T-helper 2 cell (primary cell): ENCODE results near the gene ACACB.
"Not testable (repeated sequence)": the region's sequence is repeated elsewhere in the genome, so short reads cannot be mapped to it uniquely, and the experiment has no call there.

ENCODE experiments used
- DNase-seq, 5 experiments: peaks; one replicate each; pipeline versions ENCODE4 v3.0.0 to v3.0.0-alpha.2; 2012 to 2022

ACACB gene

DNA sequence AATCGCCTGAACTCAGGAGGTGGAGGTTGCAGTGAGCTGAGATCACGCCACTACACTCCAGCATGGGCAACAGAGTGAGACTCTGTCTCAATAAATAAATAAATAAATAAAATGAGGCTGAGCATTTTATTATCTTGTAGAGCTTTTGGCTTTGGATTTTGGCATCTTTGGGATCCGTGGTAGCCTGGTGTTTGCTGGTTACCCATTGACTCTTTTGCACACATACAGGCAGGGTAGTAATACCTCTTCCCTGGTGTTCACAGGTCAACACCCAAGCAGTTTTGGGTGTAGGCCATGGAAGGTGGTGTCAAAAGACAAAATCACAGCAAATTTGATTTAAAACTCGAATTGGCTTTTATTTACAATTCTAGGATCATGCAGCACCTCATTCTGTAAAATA, 27.8 kb downstream of the ACACB start:
- no peak for DNase-seq

DNA sequence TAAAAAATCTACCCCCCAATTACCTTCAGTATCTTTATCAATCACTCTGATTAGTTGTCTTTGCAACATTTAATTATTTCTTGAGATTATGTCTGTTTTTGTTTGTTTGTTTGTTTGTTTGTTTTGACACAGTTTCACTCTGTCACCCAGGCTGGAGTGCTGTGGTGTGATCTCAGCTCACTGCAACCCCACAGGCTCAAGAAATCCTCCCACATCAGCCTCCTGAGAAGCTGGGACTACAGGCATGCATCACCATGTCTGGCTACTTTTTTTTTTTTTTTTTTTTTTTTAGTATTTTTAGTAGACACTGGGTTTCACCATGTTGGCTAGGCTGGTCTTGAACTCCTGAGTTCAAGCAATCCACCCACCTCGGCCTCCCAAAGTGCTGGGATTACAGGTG, 30.7 kb downstream of the ACACB start:
- not testable (repeated sequence) for DNase-seq

DNA sequence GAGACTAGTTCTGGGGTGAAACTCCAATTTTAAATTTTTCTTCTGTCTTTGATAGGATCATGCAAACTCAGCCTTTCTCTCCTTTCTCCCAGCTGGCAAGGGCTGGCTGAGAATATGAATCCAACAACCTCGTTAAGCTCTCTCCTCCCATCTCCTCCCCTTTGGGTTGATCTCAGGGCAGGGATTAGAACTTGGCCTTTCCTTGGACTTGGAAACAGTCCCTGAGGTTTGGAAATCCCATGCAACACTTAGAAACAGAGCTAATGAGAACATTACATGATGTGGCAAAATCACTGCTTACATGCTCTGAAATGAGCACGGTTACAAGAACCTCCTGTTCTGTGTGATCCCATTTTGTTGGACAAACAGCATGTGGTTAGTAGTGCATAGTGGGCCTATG, 31.6 kb downstream of the ACACB start:
- no peak for DNase-seq

DNA sequence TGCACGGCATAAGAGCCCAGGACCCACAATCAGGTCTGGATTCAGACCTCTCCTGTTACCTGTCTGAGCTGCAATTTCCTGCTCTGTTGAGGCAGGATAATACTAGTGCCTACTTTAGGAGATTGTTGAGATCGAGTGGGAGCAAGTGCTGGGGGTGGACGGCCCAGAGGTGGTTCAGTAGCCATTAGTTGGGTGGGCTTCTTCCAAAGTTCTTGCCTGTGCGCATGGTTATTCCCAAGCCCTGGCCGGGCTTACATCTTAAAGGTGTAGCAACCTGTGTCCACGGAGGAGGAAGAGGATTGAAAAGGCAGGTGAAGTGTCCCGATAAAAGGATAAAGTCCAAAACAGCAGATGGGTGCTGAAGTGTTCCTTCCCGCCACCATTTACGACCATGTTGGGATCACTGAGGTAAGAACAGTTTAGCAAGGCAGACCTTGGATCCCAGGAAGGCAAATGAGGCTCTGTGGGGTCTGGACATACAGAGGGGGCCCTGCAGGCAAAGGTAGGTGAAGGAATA, 33.8 kb downstream of the ACACB start:
- DNase-seq: no peak

DNA sequence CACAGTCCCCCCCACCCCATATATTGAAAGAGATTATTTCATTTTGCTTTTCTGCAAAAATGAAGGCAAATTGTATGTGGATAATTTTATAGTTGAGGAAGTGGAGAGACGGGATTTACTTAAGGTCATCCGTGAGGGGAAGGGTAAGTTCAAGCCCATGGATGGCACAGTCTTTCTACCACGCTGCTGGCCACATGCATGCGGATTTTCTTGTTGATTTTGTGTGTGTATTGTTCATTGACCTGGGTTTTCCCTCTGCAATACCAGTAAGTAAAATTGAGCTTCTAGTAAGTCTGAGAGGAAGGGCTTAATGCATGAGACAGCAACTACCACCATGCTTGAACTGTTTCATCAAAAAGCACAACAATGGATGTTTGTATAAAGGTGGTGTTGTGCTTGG, 35.1 kb downstream of the ACACB start:
- no peak for DNase-seq

DNA sequence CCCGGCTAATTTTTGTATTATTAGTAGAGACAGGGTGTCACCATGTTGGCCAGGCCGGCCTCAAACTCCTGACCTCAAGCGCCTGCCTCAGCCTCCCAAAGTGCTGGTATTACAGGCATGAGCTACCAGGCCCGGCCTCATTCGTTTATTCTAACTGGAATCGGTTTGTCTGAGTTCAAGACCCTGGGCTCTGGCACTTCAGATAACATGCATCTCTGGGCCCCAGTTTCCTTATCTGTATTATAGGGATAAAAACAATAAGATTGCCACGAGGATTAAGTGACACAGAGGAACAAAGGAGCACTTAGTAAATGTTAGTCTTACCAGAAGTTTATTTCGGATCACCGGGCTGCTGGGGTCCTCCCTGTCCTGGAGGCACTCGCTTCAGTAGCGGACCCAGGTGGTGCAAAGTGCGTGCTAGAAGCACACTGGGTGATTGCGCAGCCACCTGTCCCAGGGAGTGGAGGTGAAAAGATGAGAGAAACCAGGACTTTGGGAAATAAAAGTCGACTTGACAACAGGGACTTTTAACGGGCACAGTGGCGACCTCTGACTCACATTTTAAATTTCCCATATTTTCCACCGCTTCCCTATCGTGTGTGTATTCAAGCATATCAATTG, 37.5 kb downstream of the ACACB start:
- no peak for DNase-seq

DNA sequence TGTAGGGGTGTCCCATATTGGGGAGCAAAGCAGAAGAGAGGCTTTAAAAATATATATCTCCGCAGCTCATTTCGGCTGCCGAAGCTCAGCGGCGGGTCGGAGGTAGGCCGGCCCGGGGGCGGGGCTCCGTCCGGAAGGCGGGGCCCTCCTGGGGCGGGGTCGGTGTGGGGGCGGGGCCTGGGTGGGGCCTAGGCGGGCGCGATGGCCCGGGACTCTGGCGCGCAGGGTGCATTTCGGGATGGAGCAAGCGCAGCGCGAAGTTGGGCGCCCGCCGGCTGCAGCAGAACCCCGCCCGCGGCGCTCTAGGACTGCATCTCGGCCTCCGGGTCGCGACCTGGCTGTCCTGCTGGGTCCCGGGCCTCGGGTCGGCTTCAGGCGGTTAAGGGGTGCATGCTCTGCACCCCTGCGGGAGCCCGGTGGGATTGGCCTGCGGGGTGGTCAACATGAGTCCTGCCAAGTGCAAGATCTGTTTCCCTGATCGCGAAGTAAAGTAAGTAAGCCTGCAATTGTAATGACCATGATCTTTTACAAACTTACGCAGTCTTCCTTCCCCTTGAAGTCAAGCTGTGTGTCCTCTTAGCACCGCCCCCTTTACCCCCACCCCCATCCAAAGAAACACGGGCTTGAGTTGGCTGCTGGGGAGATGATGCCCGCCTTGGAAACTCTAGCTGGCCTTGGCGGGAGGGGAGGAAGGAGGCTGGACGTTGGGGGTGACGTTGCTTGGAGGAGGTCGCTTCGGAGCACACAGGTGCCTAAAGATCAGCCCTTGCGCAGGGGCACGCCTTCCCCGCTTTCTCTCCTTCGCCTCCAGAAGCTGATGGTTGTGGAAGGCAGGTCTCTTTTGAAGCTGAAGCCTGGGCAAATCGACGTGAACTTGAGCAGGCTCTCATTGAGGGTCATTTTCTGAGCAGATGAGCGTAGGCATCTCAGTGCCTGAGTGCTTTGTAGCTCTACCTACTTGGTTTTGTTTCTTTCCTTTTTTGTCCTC, 38.4 kb downstream of the ACACB start:
- DNase-seq: peak; percentile 56 to 88 (median 70)

DNA sequence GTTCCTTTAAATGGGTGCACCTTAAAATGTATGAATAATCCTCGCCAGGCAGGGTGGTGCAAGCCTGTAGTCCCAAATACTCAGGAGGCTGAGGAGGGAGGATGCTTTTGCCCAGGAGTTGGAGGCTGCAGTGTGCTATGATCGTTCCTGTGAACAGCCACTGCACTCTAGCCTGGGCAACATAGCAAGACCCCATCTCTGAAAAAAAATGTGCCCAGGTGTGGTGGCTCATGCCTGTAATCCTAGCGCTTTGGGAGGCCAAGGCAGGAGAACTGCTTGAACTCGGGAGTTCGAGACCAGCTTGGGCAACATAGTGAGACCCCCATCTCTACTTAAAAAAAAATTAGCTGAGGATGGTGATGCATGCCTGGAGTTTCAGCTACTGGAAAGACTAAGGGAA, 39.6 kb downstream of the ACACB start:
- no peak for DNase-seq

DNA sequence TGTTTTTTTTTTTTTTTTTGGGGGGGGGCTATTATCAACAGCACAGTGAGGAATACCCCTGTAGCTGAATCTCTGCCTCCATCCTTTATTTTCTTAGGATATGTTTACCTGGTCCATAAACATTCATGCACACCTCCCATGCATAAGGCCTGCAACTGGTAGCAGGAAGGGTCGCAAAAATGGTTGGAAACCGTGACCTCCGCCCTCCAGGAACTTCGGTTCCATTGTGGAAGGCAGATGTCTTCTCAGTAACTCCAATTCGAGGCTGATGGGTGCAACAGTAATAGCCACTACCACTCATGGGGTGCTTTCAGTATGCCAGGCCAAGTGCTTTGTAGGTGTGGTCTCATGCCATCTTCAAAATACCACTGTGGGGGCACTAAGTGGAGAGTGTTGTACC, 40.2 kb downstream of the ACACB start:
- DNase-seq: no peak

DNA sequence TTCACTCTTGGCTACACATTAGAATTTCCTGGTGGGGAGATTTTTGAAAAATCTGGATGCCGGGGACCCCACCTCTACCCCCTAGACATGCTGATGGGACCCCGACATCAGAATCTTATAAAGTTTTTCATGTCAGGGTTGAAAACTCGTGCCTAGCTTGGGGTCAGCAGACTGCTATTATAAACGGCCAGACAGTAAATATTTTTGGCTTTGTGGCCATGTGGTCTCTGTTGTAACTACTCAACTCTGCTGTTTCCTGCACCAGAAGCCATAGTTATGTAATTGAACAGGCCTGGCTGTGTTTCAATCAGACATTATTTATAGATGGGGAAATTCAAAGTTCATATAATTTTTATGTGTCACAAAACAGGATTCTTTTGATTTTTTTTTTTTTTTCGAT, 41.6 kb downstream of the ACACB start:
- DNase-seq: no peak

DNA sequence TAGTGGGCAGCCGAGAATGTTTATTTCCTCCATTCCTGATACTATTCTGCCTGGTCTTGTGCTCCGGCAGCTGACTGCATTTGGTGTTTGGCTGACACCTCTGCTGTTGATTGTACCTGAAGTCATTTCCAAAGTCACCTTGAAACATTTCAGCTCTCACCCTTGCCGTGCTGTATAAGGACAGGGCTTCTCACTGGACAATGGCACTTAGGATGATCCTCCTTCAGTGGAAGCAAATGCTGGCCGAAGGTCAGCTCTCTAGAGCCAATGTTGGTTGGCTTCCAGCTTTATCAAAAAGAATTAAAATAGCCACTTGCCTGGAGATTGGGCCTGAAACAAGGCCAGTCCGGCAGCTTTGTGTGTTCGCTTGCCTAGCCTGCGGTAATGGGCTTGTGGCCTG, 44.0 kb downstream of the ACACB start:
- DNase-seq: no peak

DNA sequence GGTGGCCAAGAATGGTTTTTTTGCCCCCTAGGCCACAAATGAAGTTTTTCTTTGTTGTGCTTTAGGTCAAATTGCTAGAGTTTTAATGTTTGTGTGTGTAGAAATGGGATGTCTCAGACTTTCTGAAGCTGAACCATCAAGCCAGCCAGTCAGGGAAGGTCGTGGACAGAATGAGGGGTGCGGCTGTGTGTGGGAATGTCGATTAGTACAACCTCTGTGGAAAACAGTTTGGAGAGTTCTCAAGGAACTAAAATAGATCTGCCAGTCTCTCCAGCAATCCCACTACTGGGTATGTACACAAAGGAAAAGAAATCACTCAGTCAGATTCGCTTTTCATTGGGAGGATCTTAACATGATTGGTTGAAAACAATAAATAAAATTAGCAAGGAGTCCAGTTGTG, 44.5 kb downstream of the ACACB start:
- no peak for DNase-seq

DNA sequence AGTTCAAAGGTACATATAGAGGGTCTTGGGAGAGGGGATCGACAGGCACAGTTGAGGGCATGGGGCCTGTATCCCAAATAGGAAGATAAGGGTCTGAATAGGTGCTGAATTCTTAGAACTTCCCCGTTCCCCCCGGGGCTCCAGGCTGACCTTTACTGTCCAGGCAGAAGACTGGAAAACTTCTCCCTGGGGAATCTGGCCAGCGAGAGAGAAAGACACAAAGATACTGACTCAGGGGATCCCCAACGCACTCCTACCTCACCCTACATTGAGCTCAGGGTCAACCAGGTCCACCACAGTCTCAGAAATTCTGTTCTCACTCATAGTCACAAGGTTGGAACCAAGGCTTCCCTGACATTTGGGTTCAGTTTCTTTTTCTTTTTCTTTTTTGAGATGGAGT, 46.2 kb downstream of the ACACB start:
- no peak for DNase-seq

DNA sequence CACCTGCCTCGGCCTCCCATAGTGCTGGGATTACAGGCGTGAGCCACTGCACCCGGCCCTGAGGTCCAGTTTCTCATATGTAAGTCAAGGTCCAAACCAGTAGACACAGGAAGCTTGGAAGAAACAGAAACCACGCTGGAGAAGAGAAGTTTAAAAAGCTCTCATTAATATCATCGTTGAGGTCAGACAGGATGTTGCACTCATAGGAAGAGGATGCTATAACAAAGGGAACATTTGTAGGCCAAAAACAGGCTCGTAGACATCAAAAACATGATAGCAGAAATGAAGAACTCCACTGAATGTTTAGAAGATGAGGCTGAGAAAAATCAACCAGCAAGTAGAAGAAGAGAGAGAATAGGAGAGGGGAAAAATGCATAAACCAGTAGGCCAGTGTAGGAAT, 46.8 kb downstream of the ACACB start:
- DNase-seq: no peak

DNA sequence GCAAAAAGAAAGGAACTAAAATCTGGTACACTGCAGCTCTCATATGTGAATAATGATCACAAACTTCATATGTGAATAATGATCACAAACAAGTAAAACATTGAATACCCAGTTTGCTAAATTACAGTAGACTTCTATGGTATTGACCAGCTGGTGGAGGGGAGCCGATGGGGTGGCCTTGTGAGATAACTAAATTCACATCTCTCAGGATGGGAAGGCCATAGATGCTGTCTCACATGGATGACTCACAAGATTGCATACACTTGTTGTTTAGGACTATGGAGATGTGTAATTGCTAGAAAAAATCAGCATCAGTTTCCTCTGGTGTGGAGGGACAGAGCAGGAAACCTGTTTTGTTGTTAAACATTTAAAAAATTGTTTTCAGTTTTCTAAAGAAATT, 49.2 kb downstream of the ACACB start:
- DNase-seq: no peak

DNA sequence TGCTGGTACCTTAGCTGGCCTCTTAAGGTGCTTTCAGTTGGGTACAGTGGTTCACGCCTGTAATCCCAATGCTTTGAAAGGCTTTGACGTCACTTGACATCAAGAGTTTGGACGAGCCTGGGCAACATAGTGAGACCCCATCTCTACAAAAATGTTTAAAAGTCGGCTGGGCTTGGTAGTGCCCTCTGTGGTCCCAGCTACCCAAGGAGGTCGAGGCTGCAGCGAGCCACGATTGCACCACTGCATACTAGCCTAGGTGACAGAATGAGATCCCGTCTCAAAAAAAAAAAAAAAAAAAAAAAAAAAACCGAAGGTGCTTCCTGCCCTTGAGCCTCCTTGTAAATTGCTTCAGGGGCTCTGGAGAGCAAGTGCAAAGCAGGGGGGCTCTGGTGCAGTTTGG, 50.0 kb downstream of the ACACB start:
- DNase-seq: no peak

DNA sequence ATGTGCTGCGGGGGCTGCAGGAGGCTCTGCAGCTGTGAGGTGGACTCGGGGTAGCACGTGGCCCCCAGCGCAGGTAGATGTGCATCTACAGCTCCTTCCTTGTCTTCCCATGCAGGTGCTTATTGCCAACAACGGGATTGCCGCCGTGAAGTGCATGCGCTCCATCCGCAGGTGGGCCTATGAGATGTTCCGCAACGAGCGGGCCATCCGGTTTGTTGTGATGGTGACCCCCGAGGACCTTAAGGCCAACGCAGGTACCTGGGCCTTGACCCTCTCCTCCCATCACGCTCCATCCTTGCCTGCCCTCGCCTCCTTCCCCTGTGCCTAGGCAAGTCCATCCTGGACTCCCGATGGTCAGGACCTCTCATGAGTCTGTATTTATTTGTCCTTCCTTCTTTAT, 51.4 kb downstream of the ACACB start:
- no peak for DNase-seq

DNA sequence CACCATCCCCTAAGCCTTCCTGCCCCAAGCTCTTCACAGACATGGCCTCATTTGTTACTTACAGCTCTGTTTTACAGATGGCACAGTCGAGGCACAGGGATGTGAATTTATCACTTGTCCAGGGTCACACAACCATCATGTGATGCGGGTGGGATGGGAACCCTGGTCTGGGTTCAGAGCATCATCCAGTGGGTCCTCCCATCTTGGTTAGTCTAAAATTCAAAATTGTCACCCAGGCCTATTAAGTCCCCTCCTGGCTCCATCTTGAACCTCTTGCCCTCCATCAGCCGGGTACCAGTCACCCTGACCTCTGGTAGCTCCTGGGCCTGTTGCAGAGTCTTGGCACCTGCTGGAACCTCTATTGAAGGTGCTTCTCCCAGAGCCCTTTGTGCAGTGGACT, 52.9 kb downstream of the ACACB start:
- no peak for DNase-seq

DNA sequence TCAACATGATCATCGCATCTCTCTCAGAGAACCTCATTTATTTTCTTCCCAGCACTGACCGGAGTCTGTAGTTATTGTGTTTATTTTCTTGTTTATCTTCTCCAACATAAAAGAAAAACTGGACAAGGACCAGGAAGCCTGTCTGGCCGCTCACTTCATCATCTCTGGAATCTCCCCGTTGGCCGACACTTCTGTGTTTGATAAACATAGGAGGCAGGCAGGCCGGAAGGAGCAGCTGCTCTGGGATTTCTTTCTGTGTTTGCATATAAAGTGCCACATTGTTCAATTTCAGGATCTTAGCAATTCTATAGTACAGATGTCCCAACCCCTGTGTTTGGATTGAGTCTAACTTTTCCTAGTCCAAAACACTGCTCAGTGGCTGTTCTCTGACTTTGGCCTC, 53.3 kb downstream of the ACACB start:
- no peak for DNase-seq

DNA sequence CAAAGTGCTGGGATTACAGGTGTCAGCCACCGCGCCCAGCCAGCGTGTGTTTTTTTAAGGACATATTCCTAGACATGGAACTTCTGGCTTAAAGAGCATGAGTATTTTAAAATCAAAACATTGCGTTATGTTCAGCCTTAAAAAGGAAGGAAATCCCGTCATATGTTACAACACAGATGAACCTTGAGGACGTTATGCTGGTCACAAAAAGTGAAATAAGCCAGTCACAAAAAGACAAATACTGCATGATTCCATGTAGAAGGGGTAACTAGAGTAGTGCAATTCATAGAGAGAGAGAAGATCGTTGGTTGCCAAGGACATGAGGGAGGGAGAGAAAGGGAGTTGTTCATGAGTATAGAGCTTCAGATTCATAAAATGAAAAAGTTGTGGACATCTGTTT, 53.9 kb downstream of the ACACB start:
- DNase-seq: no peak

DNA sequence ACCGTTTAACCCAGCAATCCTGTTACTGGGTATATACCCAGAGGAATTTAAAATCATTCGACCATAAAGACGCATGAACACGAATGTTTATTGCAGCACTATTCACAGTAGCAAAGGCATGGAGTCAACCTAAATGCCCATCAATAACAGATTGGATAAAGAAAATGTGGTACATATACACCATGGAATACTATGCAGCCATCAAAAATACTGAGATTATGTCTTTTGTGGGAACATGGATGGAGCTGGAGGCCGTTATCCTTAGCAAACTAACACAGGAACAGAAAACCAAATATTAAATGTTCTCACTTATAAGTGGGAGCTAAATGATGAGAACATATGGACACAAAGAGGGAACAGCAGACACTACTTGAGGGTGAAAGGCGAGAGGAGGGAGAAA, 56.4 kb downstream of the ACACB start:
- not testable (repeated sequence) for DNase-seq

DNA sequence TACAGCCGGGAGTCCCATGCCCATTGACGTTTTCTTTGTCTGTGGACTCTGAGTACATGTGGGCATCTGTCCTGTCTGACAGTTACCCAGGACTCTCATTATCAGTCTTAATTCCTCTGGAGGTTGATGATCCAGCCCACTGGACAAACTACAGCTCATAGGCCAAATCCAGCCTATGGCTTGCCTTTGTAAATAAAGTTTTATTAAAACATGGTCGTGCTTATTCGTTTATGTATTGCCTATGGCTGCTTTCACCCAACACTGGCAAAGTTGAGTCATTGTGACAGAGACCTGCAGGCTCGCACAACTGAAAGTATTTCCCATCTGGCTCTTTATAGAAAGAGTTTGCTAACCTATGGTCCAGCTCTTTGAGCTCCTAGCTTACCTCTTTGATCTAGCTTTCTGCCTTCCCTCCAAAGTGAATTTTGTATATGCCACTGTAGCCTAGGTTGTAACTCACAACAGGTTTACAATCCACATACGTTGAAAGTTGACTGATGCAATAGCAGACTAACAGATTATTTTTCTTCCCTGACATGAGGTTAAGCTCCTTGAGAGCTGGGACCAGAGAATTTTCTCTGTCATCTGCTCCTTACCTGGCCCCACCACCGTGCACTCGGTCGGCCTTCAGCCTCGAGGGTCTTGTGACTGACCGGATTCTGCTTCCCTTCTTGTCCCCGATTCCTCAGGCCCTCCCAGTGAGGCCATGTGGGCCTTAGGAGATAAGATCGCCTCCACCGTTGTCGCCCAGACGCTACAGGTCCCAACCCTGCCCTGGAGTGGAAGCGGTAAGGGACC, 57.3 kb downstream of the ACACB start:
- DNase-seq: no peak

DNA sequence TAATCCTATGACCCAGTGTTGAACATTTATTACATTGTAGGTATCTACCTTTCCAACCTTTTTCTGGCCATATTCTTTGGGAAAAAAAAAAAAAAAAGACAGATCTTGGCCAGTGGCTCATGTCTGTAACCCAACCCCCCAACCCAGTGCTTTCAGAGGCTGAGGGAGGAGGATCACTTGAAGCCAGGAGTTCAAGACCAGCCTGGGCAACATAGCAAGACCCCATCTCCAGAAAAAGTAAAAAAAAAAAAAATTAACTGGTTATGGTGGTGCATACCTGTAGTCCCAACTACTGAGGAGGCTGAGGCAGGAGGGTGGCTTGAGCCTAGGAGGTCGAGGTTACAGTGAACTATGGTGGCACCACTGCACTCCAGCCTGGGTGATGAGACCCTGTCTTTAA, 58.1 kb downstream of the ACACB start:
- DNase-seq: no peak
